MM.1S (cell line): ENCODE results near the gene OR10G7.

Source experiments
- EZH2 ChIP-seq: fragments of 300-600 bp; sonication (generic); optimal IDR thresholded peaks from 2 replicates; pipeline ENCODE3; 2017; ENCODE audit warnings: low read depth, mild to moderate bottlenecking, antibody characterized with exemption, low read length, mixed read lengths
- TF ChIP-seq, protein P1 (sequence below): fragments of 300-600 bp; sonication (generic); IDR thresholded peaks from 2 replicates; pipeline ENCODE4 v1.5.1; 2016; ENCODE audit warnings: antibody characterized with exemption, low read length, mixed read lengths

DNA sequence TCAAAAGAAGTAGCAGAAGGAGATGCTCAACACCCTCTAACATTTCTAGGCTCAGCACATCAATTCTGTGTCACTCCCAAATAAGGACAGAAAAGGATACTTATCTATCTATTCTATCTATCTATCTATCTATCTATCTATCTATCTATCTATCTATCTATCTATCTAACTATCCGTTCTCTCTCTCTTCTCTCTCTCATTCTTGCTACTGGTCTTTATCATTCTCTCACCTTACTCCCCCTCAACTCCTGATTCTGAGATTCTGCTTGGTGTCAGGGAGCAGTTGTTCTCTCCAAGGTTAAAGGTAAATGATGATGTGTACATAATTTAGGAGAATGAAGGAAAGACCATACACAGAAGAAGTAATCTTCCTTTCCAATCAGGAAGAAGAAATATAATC, 46.0 kb downstream of the OR10G7 start, which contains the start of gene OR10G6:
- TF ChIP-seq, protein P1, sequence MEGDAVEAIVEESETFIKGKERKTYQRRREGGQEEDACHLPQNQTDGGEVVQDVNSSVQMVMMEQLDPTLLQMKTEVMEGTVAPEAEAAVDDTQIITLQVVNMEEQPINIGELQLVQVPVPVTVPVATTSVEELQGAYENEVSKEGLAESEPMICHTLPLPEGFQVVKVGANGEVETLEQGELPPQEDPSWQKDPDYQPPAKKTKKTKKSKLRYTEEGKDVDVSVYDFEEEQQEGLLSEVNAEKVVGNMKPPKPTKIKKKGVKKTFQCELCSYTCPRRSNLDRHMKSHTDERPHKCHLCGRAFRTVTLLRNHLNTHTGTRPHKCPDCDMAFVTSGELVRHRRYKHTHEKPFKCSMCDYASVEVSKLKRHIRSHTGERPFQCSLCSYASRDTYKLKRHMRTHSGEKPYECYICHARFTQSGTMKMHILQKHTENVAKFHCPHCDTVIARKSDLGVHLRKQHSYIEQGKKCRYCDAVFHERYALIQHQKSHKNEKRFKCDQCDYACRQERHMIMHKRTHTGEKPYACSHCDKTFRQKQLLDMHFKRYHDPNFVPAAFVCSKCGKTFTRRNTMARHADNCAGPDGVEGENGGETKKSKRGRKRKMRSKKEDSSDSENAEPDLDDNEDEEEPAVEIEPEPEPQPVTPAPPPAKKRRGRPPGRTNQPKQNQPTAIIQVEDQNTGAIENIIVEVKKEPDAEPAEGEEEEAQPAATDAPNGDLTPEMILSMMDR, result no peak
- TF ChIP-seq EZH2, result no peak
